SU-DHL-6 (cell line): ENCODE data around the gene NRIP3.

Experiments
- CTCF ChIP-seq: fragments of 200-600 bp; sonication (generic); IDR thresholded peaks from one replicate; pipeline ENCODE4 v1.5.1; 2017; ENCODE audit warnings: antibody characterized with exemption, mild to moderate bottlenecking, low read length, moderate library complexity; ENCODE audit not compliant: insufficient read depth, poor library complexity, severe bottlenecking
- EZH2phosphoT487 ChIP-seq: fragments of 200-600 bp; sonication (generic), shearing (Covaris generic); conservative IDR thresholded peaks from 2 replicates; pipeline ENCODE4 v1.6.1; 2018; ENCODE audit warnings: mild to moderate bottlenecking, antibody characterized with exemption, low read length, moderate library complexity, mixed read lengths

DNA sequence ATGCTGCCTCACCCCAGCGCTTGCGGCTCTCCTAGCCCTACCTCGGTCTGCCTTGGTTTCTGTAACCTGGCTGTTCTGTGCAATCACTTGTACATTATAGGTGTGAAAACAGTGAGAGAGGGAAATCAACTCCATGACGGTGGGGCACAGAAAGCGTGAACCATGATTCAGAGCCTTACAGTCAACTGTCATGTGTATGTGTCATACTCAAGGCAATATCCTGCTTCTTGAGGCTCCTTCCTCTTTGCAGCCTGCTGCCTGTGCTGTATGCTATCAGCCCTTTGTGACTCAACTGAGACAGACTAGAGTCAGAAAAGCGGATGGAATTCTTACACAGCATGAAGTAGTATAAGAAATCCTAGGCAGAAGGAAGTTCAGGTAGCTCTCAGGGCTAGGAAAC, 2.1 kb downstream of the NRIP3 start:
- TF ChIP-seq CTCF (no peak), EZH2phosphoT487 (no peak)
